Neuron (in vitro differentiated cells): Measurements from ENCODE around the gene ZC3HAV1L.
"Not testable (repeated sequence)": the region's sequence is repeated elsewhere in the genome, so short reads cannot be mapped to it uniquely, and the experiment has no call there.

ENCODE experiments used
- H2AFZ ChIP-seq: one replicate; pipeline ENCODE4 v1.6.1; 2013; ENCODE audit warnings: low read depth, mild to moderate bottlenecking, inconsistent platforms, low read length, moderate library complexity
- H3K27me3 ChIP-seq: one replicate; pipeline ENCODE4 v1.6.1; 2013; ENCODE audit warnings: low read length; ENCODE audit not compliant: insufficient read depth
- H3K36me3 ChIP-seq: one replicate; pipeline ENCODE4 v1.6.1; 2013; ENCODE audit warnings: low read length; ENCODE audit not compliant: insufficient read depth
- H3K4me1 ChIP-seq: one replicate; pipeline ENCODE4 v1.6.1; 2013; ENCODE audit warnings: low read length; ENCODE audit not compliant: insufficient read depth
- H3K4me3 ChIP-seq: 2 replicates; pipeline ENCODE4 v1.5.1; 2013; ENCODE audit warnings: mild to moderate bottlenecking, low read length, moderate library complexity
- H3K9me3 ChIP-seq: one replicate; pipeline ENCODE4 v1.6.1; 2013; ENCODE audit warnings: low read length

The ZC3HAV1L gene

GRCh38 chr7:139026551-139026950, 9.3 kb downstream of the ZC3HAV1L start:
- Histone ChIP-seq H3K4me3 (no peak overlapping the region), H3K4me1 (no peaks in the 10 kb centered on the region), H3K9me3 (no peaks in the 10 kb centered on the region), H3K36me3 (no peaks in the 10 kb centered on the region), H2AFZ (no peak overlapping the region), H3K27me3 (no peaks in the 10 kb centered on the region)

- not testable (repeated sequence) for H2AFZ ChIP-seq, H3K36me3 ChIP-seq, H3K4me1 ChIP-seq, H3K4me3 ChIP-seq, H3K27me3 ChIP-seq, H3K9me3 ChIP-seq
Observed at GRCh38 chr7:139025861-139026260, 10.0 kb downstream of the ZC3HAV1L start.

GRCh38 chr7:139023076-139023475, 12.8 kb downstream of the ZC3HAV1L start:
- Histone ChIP-seq H3K4me1 (no peaks in the 10 kb centered on the region), H2AFZ (no peak overlapping the region), H3K27me3 (no peaks in the 10 kb centered on the region), H3K36me3 (no peaks in the 10 kb centered on the region), H3K4me3 (no peak overlapping the region), H3K9me3 (no peaks in the 10 kb centered on the region)

GRCh38 chr7:139022286-139022685, 13.6 kb downstream of the ZC3HAV1L start:
- Histone ChIP-seq H2AFZ (no peak overlapping the region), H3K4me3 (no peak overlapping the region), H3K36me3 (no peaks in the 10 kb centered on the region), H3K9me3 (no peaks in the 10 kb centered on the region), H3K4me1 (no peaks in the 10 kb centered on the region), H3K27me3 (no peaks in the 10 kb centered on the region)

- H3K36me3 ChIP-seq = no peaks in the 10 kb centered on the region
- H3K4me1 ChIP-seq = no peaks in the 10 kb centered on the region
- no peaks in the 10 kb centered on the region for H3K27me3 ChIP-seq
- no peak overlapping the region for H3K4me3 ChIP-seq
- no peak overlapping the region for H2AFZ ChIP-seq
- no peaks in the 10 kb centered on the region for H3K9me3 ChIP-seq
Observed at GRCh38 chr7:139018910-139019309, 16.9 kb downstream of the ZC3HAV1L start.

GRCh38 chr7:139016931-139017511, 18.8 kb downstream of the ZC3HAV1L start:
- no peaks in the 10 kb centered on the region for H3K27me3 ChIP-seq
- H3K9me3 ChIP-seq = no peaks in the 10 kb centered on the region
- H3K4me3 ChIP-seq = no peak overlapping the region
- no peaks in the 10 kb centered on the region for H3K36me3 ChIP-seq
- H2AFZ ChIP-seq = no peak overlapping the region
- H3K4me1 ChIP-seq = no peaks in the 10 kb centered on the region

GRCh38 chr7:139011373-139011772, 24.5 kb downstream of the ZC3HAV1L start:
- Histone ChIP-seq H3K4me1 (no peaks in the 10 kb centered on the region), H3K4me3 (no peak overlapping the region), H3K9me3 (no peaks in the 10 kb centered on the region), H3K27me3 (no peaks in the 10 kb centered on the region), H2AFZ (no peak overlapping the region), H3K36me3 (no peaks in the 10 kb centered on the region)

GRCh38 chr7:139004321-139005090, 31.3 kb downstream of the ZC3HAV1L start:
- H3K27me3 ChIP-seq = no peaks in the 10 kb centered on the region
- H3K36me3 ChIP-seq = no peaks in the 10 kb centered on the region
- H3K4me3 ChIP-seq = no peak overlapping the region
- no peaks in the 10 kb centered on the region for H3K9me3 ChIP-seq
- no peak overlapping the region for H2AFZ ChIP-seq
- H3K4me1 ChIP-seq = no peaks in the 10 kb centered on the region

- no peak overlapping the region for H3K4me3 ChIP-seq
- H3K9me3 ChIP-seq = no peaks in the 10 kb centered on the region
Observed at GRCh38 chr7:138999414-138999813, 36.4 kb downstream of the ZC3HAV1L start.

GRCh38 chr7:138992052-138992531, 43.8 kb downstream of the ZC3HAV1L start:
- H3K4me1 ChIP-seq = no peaks in the 10 kb centered on the region

More at GRCh38 chr7:138999414-138999813, 36.4 kb downstream of the ZC3HAV1L start:
- no peaks in the 10 kb centered on the region for H3K36me3 ChIP-seq
- no peak overlapping the region for H2AFZ ChIP-seq
- H3K4me1 ChIP-seq = no peaks in the 10 kb centered on the region
- no peaks in the 10 kb centered on the region for H3K27me3 ChIP-seq

GRCh38 chr7:138987686-138988085, 48.2 kb downstream of the ZC3HAV1L start:
- no peak overlapping the region for H3K4me3 ChIP-seq
- no peaks in the 10 kb centered on the region for H3K4me1 ChIP-seq
- H2AFZ ChIP-seq = no peak overlapping the region
- no peaks in the 10 kb centered on the region for H3K36me3 ChIP-seq
- peaks cover 5% of the 10 kb centered on the region for H3K9me3 ChIP-seq
- H3K27me3 ChIP-seq = no peaks in the 10 kb centered on the region

More at GRCh38 chr7:138992052-138992531, 43.8 kb downstream of the ZC3HAV1L start:
- Histone ChIP-seq H3K27me3 (no peaks in the 10 kb centered on the region), H2AFZ (no peak overlapping the region), H3K36me3 (no peaks in the 10 kb centered on the region), H3K4me3 (no peak overlapping the region), H3K9me3 (peaks cover 5% of the 10 kb centered on the region)

- H3K36me3 ChIP-seq = peaks cover 4% of the 10 kb centered on the region
Observed at GRCh38 chr7:138982204-138982623, 53.6 kb downstream of the ZC3HAV1L start.

GRCh38 chr7:138981332-138982203, 54.3 kb downstream of the ZC3HAV1L start, which contains the start of gene KIAA1549:
KIAA1549 (minus strand) TSS chr7:138981389; CDS start chr7:138981269, 120 bp downstream.
- H3K27me3 ChIP-seq = no peaks in the 10 kb centered on the region
- H3K36me3 ChIP-seq = peaks cover 4% of the 10 kb centered on the region
- peak within 1 kb of the TSS; percentile 76 for H3K4me3 ChIP-seq
- peaks cover 15% of the 10 kb centered on the region for H3K4me1 ChIP-seq
- H3K9me3 ChIP-seq = no peaks in the 10 kb centered on the region
- peak within 1 kb of the TSS; percentile 83 for H2AFZ ChIP-seq

More at GRCh38 chr7:138982204-138982623, 53.6 kb downstream of the ZC3HAV1L start:
- no peaks in the 10 kb centered on the region for H3K27me3 ChIP-seq
- peaks cover 15% of the 10 kb centered on the region for H3K4me1 ChIP-seq
- peak overlapping the region; percentile 76 for H3K4me3 ChIP-seq
- H3K9me3 ChIP-seq = no peaks in the 10 kb centered on the region
- peak overlapping the region; percentile 70 for H2AFZ ChIP-seq
